Mammary epithelial cell (primary cell): ENCODE results near the gene CAPN6.

Experiments used
- CTCF ChIP-seq, 2 donors: IDR thresholded peaks in 1 of 2; conservative IDR thresholded peaks in 1 of 2; 2 replicates each; pipeline ENCODE4 v1.5.1; 2011 to 2012; ENCODE audit warnings: inconsistent platforms in 2 of 2, low read length in 2 of 2, mild to moderate bottlenecking in 2 of 2, control low read depth in 1 of 2, low read depth in 1 of 2; ENCODE audit not compliant: insufficient read depth in 1 of 2; ENCODE audit errors: extremely low read depth in 1 of 2
- EZH2 ChIP-seq: IDR thresholded peaks from 2 replicates; pipeline ENCODE4 v1.6.1; 2012; ENCODE audit warnings: low read length, inconsistent platforms, borderline replicate concordance

DNA sequence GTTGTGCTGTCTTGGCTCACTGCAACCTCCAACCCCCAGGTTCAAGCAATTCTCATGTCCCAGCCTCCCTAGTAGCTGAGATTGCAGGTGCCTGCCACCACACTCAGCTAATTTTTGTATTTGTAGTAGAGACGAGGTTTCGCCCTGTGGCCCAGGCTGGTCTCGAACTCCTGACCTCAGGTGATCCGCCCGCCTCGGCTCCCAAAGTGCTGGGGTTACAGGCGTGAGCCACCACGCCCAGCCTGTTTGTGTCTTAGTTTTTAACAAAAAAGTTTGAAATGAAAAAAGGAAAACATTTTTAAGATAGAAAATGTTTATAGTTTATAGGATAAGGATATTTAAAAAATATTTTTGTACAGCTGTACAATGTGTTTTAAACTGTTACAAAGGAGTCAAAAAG lies 62.4 kb downstream of the CAPN6 start:
- TF ChIP-seq CTCF (conservative IDR thresholded peaks at IDR 0.05 in 1 of 2, IDR thresholded peaks at IDR 0.05 in 1 of 2; ENCODE audit: extremely low read depth in 1 of 2, insufficient read depth in 1 of 2, low read depth in 1 of 2, low read length in 2 of 2): no peak
- no peak for TF ChIP-seq EZH2
